ENCODE data around the gene ARHGAP24. TPM values are rescaled to one million over a fixed set of nuclear protein-coding genes. Genes with fewer than 3 reads are reported as not detected.

Gene ARHGAP24
- polyA plus RNA-seq, 1 of the 3 experiments (the other 2 are of a cell fraction): 1.4 TPM

DNA sequence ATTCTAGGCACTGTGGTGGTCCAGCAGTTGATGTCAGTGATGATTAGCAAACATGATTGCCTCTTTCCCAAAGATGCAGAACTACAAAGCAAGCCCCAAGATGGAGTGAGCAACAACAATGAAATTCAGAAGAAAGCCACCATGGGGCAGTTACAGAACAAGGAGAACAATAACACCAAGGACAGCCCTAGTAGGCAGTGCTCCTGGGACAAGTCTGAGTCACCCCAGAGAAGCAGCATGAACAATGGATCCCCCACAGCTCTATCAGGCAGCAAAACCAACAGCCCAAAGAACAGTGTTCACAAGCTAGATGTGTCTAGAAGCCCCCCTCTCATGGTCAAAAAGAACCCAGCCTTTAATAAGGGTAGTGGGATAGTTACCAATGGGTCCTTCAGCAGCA lies 519.6 kb downstream of the ARHGAP24 start (continued):
- TF ChIP-seq RCOR1 (IDR thresholded peaks at IDR 0.05; ENCODE audit: low read length) (no peak), GABPA (IDR thresholded peaks at IDR 0.05; ENCODE audit: low read depth) (no peak), RAD21 (IDR thresholded peaks at IDR 0.05; ENCODE audit: low read length) (no peak), RFX5 (IDR thresholded peaks at IDR 0.05; ENCODE audit: low read length) (no peak)

GRCh38 chr4:85995361-85995760 lies 520.4 kb downstream of the ARHGAP24 start:
- no peak overlapping the region for H3K4me2 ChIP-seq
- H3K4me3 ChIP-seq (ENCODE audit: low read depth in 2 of 2, low read length in 1 of 2): no peak overlapping the region
- no peaks in the 10 kb centered on the region for H3K9me2 ChIP-seq
- H3K36me3 ChIP-seq (replicated peaks in 1 of 2; ENCODE audit: control insufficient read depth in 1 of 2, insufficient read depth in 2 of 2, low read length in 1 of 2): peaks cover 0 to 3% of the 10 kb centered on the region in 2 experiments
- POLR2A ChIA-PET: no interaction called here
- TF ChIP-seq FOSL2 (IDR thresholded peaks at IDR 0.05; ENCODE audit: borderline replicate concordance, low read depth) (no peak), GATA2 (CRISPR knock-in tag; IDR thresholded peaks at IDR 0.05) (no peak), FOXM1 (IDR thresholded peaks at IDR 0.05; ENCODE audit: low read depth) (no peak), RAD21 (IDR thresholded peaks at IDR 0.05; ENCODE audit: low read length) (no peak), EP300 (IDR thresholded peaks at IDR 0.05; ENCODE audit: borderline replicate concordance in 1 of 2, low read depth in 1 of 2, low read length in 1 of 2) (no peak), MEF2A (IDR thresholded peaks at IDR 0.05; ENCODE audit: borderline replicate concordance, low read depth) (no peak), POLR2AphosphoS5 (IDR thresholded peaks at IDR 0.05; ENCODE audit: low read depth, low read length) (no peak), RXRA (IDR thresholded peaks at IDR 0.05; ENCODE audit: borderline replicate concordance, low read depth) (no peak), SMC3 (IDR thresholded peaks at IDR 0.05; ENCODE audit: low read depth, low read length) (no peak), JUND (IDR thresholded peaks at IDR 0.05) (no peak), NFIC (IDR thresholded peaks at IDR 0.05; ENCODE audit: borderline replicate concordance) (no peak), TEAD4 (IDR thresholded peaks at IDR 0.05; ENCODE audit: borderline replicate concordance, insufficient read depth) (no peak), MXI1 (IDR thresholded peaks at IDR 0.05; ENCODE audit: low read depth, low read length) (no peak), EZH2phosphoT487 (IDR thresholded peaks at IDR 0.05; ENCODE audit: borderline replicate concordance, low read depth) (no peak)
- TF ChIP-seq, protein P1, sequence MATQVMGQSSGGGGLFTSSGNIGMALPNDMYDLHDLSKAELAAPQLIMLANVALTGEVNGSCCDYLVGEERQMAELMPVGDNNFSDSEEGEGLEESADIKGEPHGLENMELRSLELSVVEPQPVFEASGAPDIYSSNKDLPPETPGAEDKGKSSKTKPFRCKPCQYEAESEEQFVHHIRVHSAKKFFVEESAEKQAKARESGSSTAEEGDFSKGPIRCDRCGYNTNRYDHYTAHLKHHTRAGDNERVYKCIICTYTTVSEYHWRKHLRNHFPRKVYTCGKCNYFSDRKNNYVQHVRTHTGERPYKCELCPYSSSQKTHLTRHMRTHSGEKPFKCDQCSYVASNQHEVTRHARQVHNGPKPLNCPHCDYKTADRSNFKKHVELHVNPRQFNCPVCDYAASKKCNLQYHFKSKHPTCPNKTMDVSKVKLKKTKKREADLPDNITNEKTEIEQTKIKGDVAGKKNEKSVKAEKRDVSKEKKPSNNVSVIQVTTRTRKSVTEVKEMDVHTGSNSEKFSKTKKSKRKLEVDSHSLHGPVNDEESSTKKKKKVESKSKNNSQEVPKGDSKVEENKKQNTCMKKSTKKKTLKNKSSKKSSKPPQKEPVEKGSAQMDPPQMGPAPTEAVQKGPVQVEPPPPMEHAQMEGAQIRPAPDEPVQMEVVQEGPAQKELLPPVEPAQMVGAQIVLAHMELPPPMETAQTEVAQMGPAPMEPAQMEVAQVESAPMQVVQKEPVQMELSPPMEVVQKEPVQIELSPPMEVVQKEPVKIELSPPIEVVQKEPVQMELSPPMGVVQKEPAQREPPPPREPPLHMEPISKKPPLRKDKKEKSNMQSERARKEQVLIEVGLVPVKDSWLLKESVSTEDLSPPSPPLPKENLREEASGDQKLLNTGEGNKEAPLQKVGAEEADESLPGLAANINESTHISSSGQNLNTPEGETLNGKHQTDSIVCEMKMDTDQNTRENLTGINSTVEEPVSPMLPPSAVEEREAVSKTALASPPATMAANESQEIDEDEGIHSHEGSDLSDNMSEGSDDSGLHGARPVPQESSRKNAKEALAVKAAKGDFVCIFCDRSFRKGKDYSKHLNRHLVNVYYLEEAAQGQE (IDR thresholded peaks at IDR 0.05; ENCODE audit: low read depth, low read length): no peak
- TF ChIP-seq, protein P2, sequence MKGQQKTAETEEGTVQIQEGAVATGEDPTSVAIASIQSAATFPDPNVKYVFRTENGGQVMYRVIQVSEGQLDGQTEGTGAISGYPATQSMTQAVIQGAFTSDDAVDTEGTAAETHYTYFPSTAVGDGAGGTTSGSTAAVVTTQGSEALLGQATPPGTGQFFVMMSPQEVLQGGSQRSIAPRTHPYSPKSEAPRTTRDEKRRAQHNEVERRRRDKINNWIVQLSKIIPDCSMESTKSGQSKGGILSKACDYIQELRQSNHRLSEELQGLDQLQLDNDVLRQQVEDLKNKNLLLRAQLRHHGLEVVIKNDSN (IDR thresholded peaks at IDR 0.05; ENCODE audit: borderline replicate concordance, low read depth): no peak
- TF ChIP-seq, protein P3, sequence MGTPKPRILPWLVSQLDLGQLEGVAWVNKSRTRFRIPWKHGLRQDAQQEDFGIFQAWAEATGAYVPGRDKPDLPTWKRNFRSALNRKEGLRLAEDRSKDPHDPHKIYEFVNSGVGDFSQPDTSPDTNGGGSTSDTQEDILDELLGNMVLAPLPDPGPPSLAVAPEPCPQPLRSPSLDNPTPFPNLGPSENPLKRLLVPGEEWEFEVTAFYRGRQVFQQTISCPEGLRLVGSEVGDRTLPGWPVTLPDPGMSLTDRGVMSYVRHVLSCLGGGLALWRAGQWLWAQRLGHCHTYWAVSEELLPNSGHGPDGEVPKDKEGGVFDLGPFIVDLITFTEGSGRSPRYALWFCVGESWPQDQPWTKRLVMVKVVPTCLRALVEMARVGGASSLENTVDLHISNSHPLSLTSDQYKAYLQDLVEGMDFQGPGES (IDR thresholded peaks at IDR 0.05; ENCODE audit: low read depth, low read length): no peak
- TF ChIP-seq, protein P4, sequence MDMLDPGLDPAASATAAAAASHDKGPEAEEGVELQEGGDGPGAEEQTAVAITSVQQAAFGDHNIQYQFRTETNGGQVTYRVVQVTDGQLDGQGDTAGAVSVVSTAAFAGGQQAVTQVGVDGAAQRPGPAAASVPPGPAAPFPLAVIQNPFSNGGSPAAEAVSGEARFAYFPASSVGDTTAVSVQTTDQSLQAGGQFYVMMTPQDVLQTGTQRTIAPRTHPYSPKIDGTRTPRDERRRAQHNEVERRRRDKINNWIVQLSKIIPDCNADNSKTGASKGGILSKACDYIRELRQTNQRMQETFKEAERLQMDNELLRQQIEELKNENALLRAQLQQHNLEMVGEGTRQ (IDR thresholded peaks at IDR 0.05; ENCODE audit: borderline replicate concordance, low read depth, low read length): no peak
- no peaks in the 10 kb centered on the region for H3K79me2 ChIP-seq (ENCODE audit: insufficient read depth)
- no peak for DNase-seq
- CTCF ChIA-PET: interaction anchor here (1.4 kb wide), 1 partner anchor 198 kb away, joined by 5 read pairs; no protein-coding TSS in a partner anchor
- no peaks in the 10 kb centered on the region for H4K20me1 ChIP-seq (ENCODE audit: insufficient read depth)
- H3K9ac ChIP-seq: no peak overlapping the region
- no peaks in the 10 kb centered on the region for H3F3A ChIP-seq (replicated peaks; ENCODE audit: insufficient read depth)
- H3K9me3 ChIP-seq: no peaks in the 10 kb centered on the region
- no peak overlapping the region for H2AFZ ChIP-seq (ENCODE audit: low read depth)
- H3K27ac ChIP-seq (ENCODE audit: low read depth in 2 of 2, low read length in 1 of 2): no peak overlapping the region
- 85% methylated on average over 2 of the region's 6 CpGs for WGBS (ENCODE audit: low lambda C conversion rate)
- H3K27me3 ChIP-seq (ENCODE audit: insufficient read depth): no peaks in the 10 kb centered on the region
- no peaks in the 10 kb centered on the region; a peak in 2 of 4 replicates for H3K4me1 ChIP-seq (ENCODE audit: control insufficient read depth in 1 of 2, insufficient read depth in 2 of 2, low read depth in 1 of 2, low read length in 1 of 2)

Measured in SK-N-SH (cell line).